Measurements from ENCODE around the gene PDCD1.

PDCD1 gene

GRCh38 chr2:241895427-241895711 is 36.7 kb upstream of the PDCD1 start:
- no peak for DNase-seq

DNA sequence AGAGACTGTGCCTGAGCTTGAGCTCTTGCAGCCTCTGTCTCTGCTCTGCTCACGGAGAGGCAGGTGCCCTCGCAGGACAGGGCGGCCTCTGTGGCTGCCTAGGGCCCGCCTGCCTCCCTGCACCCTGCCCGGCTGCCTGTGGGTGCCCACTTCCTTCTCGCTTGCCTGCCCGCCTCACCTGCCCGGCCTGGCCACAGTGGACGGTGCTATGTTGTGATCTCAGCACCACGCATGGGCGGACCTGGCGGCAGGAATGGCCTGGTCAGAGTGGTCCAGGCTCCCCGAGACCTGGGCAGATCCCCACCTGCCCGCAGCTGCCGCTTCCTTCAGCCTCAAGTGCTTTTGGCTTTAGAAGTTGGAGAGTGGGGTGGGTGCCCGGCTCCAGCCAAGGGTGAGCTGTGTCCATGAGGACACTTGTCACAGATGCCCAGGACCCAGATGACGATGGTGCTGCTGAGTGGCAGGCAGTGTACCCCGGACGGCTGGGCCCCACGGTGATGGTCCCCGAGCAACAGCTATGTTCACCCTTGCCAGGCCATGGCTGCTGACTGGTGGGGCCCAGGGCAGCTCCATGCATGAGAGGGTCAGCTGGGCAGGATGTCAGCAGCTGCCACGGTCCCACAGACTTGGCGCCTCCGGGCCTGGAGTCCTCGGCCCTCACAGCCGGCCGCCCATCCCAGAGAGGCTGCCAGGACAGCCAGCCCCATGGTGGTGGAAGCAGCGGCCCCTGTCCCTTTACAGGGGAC is 36.2 kb upstream of the PDCD1 start:
- no peak for DNase-seq

GRCh38 chr2:241894056-241894641 is 35.5 kb upstream of the PDCD1 start:
- DNase-seq = no peak

GRCh38 chr2:241893265-241893664 is 34.6 kb upstream of the PDCD1 start:
- DNase-seq = no peak

- no peak for DNase-seq
Measured at GRCh38 chr2:241892299-241893137, 33.8 kb upstream of the PDCD1 start.

DNA sequence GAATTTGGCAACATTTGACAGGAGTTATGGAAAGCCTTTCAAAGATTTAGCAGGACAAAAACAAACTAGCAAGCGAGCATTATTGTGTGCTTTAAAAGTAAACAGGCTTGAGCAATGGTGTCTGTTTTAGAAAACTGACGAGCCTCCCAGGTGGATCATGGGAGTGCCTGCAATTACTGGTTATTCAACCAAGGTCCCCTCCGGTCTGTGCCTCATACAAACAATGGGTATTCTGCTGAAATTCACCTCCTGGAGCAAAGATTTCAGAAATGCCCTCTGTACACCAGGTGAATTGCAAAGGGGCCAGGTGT is 33.2 kb upstream of the PDCD1 start:
- no peak for DNase-seq

- DNase-seq = no peak
Measured at GRCh38 chr2:241891315-241891987, 32.8 kb upstream of the PDCD1 start.

DNA sequence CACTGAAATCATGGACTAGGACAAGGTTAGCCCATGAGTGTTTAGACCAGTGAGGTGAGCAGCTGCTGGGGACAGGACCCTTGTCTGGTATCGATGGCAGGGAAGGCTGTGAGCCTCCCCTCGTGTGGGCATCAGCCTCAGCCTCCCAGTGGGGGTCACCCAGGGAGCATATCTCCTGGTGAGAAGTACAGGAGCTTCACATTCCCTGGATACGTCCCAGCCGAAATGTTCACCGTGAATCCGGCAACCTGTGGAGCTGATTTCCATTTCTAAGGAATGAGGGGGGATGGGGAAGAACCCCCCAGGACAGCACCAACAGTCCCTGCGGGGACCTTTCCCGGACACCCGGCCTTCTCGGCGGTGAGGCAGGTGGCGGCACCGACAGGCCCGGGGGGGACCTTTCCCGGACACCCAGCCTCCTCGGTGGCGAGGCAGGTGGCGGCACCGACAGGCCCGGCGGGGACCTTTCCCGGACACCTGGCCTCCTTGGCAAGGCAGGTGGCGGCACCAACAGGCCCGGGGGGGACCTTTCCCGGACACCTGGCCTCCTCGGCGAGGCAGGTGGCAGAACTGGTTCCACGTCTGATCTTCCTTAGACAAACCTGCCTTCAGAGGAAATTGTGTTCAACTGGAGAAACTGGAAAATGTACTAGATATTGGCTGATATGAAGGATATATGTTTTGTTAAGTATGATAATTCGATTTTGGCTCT is 32.0 kb upstream of the PDCD1 start:
- no peak for DNase-seq

DNA sequence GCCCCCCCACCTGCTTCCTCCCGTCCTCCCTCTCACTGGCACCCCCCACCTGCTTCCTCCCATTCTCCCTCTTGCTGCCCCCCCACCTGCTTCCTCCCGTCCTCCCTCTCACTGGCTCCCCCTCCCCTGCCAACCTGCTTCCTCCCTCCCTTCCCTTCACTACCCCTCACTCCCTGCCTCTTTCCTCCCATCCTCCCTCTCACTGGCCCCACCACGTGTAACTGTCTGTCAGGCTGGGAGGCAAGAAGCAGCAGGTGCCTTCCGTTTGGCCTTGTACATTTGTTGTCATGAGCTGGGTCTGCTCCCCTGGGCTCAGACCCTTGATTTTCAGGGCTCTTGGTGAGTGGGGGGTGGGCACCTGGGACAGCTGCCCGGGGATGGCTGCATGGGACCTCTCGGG is 29.9 kb upstream of the PDCD1 start:
- no peak for DNase-seq

DNA sequence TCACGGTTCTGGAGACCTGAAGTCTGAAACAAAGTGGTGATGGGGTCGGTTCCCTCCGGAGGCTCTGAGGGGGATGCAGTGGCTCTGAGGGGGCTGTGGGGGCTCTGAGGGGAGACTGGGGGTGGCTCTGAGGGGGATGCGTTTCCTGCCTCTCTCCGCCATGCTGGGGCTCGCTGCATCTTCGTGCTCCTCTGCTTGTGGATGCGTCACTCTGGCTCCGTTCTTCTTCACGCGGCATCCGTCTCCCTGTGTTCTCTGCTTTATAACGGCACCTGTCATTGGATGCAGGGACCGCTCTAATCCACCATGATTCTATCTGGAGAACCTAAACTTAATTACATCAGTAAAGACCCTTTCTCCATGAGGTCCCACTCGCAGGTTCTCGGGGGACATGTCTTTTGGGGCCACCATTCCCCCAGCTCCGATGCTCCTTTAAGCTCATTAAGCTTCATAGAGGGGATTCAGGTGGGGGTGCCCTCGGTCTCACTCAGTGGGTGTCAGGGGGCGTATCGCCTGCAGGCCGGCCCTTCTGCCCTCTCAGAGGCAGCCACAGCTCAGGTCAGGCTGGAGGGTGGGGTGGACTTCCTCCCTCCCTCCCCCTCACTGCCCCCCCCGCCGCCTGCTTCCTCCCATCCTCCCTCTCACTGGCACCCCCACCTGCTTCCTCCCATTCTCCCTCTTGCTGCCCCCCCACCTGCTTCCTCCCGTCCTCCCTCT is 29.3 kb upstream of the PDCD1 start:
- no peak for DNase-seq

- no peak for DNase-seq
Measured at GRCh38 chr2:241886840-241887447, 28.2 kb upstream of the PDCD1 start.

GRCh38 chr2:241885946-241886643 is 27.4 kb upstream of the PDCD1 start:
- no peak for DNase-seq

- DNase-seq = no peak
Measured at GRCh38 chr2:241885291-241885945, 26.7 kb upstream of the PDCD1 start.

- no peak for DNase-seq
Measured at GRCh38 chr2:241884951-241885290, 26.2 kb upstream of the PDCD1 start.

DNA sequence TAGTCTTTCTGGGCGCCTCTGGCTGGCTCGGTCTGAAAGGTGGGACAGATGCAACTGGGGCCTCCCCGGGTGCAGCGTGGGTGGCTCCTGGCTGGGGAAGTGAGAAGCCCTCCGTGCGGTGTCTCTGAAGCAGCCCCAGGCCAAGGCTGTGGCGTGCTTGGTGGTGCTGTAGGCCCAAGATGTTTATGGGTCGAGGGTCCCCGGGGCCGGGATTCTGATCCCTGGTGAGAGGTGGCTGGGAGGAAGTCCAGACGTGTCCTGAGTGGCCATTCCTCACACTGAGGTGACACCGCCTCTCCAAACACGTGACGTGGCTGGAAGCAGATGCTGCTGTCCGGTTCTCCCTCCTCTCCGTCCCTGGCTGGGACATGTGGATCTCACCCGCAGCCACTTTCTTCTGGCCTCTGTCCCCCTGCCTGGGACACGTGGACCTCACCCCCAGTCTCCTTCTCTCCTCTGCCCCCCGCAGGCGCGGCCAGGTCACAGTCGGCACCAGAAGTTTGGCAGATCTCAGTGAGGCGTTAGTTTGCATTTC is 23.5 kb upstream of the PDCD1 start:
- DNase-seq = peak; percentile 67

DNA sequence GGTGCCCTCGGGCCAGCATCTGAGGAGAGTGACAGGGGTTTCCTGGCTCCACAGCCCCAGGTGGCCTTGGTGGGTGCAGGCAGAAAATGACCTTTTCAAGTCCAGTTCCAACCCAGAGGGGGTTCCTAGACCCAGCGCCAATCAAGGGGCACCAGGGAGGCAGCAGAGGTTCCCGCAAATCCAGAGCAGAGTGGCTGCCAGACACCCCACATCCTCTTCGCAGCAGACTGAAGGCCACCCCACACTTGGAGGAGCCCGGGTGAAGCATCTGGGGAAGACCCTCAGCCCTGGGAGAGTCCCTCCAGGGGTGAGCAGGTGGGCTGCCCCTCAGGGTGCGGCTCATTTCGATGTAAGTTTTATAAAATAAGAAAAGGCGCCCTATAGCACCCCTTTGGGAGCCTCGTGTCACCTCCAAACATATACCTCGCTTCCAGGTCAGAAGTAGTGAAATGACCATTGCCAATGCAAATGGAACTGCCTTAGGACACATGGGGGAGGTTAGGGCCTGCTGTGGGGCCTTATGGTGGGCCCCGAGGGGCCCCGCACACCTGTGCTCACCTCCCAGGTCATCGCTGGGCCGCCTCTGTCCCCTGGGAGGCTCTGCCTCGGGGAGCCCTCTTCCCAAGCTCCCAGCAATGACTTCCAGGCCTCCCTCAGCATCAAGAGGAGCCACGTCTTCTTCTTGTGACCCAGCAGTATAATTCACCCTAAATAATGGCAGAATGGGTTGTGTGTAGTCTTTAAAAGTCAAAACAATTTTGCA is 21.8 kb upstream of the PDCD1 start:
- DNase-seq = no peak

GRCh38 chr2:241879326-241879725 is 20.6 kb upstream of the PDCD1 start:
- no peak for DNase-seq

DNA sequence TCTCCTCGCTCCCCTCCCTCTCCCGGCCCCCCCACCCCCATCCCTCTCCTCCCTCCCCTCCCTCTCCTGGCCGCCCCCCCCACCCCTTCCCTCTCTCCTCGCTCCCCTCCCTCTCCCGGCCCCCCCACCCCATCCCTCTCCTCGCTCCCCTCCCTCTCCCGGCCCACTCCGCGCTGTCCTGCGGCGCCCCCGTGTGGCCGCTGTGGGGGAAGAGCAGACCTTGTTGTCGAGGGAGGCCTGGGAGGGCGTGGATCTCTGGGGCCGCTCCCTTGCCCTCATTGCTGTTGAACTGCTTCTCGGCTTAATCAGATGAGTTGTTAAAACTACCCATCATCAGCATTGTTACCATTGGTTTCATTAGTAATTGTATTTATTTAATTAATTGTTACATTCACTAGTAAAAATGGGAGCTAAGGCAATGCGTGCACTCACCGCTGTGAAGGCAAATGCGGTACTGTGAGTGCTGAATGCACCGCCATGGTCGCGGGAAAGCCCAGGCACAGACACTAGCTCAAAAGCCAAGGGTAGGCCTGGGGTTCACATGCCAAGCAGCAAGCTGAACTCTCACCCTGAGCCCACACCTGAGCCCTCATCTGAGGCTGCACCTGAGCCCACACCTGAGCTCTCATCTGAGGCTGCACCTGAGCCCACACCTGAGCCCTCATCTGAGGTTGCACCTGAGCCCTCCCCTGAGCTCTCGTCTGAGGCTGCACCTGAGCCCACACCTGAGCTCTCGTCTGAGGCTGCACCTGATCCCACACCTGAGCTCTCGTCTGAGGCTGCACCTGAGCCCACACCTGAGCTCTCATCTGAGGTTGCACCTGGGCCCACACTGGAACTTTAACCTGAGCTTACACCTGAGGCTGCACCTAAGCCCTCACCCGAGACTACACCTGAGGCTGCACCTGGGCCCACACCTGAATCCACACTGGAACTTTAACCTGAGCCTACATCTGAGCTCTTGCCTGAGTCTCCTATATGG is 19.6 kb upstream of the PDCD1 start:
- DNase-seq = peak; percentile 74
